ENCODE data around the gene TWF2.
A peak's percentile ranks its signal among the peaks of the same experiment; 100 is the strongest.

TWF2 gene

DNA sequence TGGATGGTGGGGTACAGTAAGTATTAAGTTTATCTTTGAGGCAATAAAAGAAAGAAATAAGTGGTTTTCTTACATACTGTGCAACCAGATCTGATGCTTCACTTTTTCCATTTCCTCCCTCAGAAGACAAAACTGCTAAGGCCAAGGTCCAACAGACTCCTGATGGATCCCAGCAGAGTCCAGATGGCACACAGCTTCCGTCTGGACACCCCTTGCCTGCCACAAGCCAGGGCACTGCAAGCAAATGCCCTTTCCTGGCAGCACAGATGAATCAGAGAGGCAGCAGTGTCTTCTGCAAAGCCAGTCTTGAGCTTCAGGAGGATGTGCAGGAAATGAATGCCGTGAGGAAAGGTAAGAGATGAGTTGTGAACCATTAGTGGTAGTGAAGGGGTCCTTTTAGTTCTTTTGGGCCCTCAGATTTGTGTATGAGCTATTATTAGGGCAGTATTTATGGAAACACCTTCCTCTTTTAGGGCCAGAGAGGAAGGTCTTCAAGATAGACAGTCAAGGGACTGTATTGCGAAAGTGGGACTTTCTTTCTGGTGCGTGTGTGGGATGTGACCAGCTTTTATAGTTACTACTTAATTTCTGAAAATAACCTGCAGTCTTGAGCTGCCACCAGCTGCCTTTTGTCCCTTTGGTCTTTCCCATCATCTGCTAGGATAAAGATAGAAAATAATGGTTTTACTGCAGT lies 36.4 kb downstream of the TWF2 start:
- Histone ChIP-seq H3K27me3 (ENCODE audit: control insufficient read depth, insufficient read depth, low read length) (no peaks in the 10 kb centered on the region), H3K36me3 (ENCODE audit: control insufficient read depth, insufficient read depth, low read length) (peaks cover 30% of the 10 kb centered on the region), H3K4me1 (ENCODE audit: control insufficient read depth, insufficient read depth, low read length) (peaks cover 39% of the 10 kb centered on the region), H3K4me3 (ENCODE audit: low read length) (no peak overlapping the region), H3K9ac (ENCODE audit: low read length) (no peak overlapping the region), H3K9me3 (ENCODE audit: control insufficient read depth, low read length) (no peaks in the 10 kb centered on the region)

DNA sequence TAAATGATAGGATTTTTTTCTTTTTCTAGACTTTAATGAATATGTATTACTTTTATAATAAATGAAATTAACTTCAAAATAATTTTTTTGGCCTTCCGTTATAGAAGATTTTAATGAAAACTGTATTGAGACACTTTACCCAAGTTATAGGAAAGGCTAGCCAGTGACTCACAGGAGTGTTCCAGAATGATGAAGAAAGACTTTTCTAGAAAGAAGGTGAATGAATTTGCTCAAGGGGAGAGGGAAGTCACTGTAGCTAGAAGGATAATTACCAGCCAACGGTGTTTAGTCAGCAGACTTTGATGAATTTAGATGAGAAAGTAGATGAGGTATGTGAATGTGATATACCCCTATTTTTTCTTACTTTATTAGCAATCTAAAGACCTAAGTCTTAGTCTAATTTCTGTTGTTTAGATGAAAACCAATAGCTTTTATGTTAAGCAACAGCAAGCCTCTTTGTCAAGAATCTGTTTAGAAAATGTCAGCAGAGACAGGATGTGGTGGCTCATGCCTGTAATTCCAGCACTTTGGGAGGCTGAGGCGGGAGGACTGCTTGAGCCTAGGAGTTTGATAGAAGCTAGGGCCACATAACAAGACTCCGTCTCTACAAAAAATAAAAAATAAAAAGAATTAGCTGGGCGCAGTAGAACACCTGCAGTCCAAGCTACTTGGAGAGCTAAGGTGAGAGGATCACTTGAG lies 37.8 kb downstream of the TWF2 start:
- Histone ChIP-seq H3K27me3 (ENCODE audit: control insufficient read depth, insufficient read depth, low read length) (no peaks in the 10 kb centered on the region), H3K4me1 (ENCODE audit: control insufficient read depth, insufficient read depth, low read length) (peaks cover 53% of the 10 kb centered on the region), H3K36me3 (ENCODE audit: control insufficient read depth, insufficient read depth, low read length) (peaks cover 30% of the 10 kb centered on the region), H3K4me3 (ENCODE audit: low read length) (no peak overlapping the region), H3K9ac (ENCODE audit: low read length) (no peak overlapping the region), H3K9me3 (ENCODE audit: control insufficient read depth, low read length) (no peaks in the 10 kb centered on the region)

DNA sequence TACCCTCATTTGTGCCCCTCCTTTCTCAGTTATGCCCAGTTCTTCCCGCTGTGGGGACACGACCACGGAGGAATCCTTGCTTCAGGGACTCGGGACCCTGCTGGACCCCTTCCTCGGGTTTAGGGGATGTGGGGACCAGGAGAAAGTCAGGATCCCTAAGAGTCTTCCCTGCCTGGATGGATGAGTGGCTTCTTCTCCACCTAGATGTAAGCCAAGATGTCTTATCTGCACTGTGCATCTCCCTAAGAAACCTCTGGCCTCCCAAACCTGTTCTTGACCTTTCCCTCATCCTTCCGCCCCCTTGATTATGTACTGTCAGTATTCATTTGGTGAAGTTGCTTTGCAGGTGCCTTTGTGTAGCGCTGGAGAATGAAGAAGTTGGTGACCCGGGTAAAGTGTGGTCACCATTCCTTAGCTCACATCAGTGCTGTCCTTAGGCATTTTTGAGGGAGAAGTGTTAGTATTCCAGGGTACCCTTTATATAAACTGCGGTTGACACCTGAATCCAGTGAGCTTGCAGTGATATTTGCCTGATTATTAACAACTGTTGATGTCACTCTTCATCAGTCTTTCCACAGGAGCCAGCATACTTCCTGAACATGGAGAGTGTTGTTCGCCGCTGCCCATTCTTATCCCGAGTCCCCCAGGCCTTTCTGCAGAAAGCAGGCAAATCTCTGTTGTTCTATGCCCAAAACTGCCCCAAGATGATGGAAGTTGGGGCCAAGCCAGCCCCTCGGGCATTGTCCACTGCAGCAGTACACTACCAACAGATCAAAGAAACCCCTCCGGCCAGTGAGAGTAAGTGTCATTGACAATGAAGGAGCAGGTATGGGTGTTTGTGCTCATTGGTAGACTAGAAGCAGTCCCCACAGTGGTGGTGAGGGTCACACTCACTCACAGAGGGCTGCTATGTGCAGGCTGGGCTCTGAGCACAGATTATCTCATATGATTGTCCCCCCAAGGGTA lies 40.0 kb downstream of the TWF2 start:
- no peaks in the 10 kb centered on the region for H3K9me3 ChIP-seq (ENCODE audit: control insufficient read depth, low read length)
- no peaks in the 10 kb centered on the region for H3K27me3 ChIP-seq (ENCODE audit: control insufficient read depth, insufficient read depth, low read length)
- peak overlapping the region; percentile 85 for H3K4me3 ChIP-seq (ENCODE audit: low read length)
- H3K36me3 ChIP-seq (ENCODE audit: control insufficient read depth, insufficient read depth, low read length) = peaks cover 13% of the 10 kb centered on the region
- H3K4me1 ChIP-seq (ENCODE audit: control insufficient read depth, insufficient read depth, low read length) = peaks cover 64% of the 10 kb centered on the region
- H3K9ac ChIP-seq (ENCODE audit: low read length) = peak overlapping the region; percentile 93

DNA sequence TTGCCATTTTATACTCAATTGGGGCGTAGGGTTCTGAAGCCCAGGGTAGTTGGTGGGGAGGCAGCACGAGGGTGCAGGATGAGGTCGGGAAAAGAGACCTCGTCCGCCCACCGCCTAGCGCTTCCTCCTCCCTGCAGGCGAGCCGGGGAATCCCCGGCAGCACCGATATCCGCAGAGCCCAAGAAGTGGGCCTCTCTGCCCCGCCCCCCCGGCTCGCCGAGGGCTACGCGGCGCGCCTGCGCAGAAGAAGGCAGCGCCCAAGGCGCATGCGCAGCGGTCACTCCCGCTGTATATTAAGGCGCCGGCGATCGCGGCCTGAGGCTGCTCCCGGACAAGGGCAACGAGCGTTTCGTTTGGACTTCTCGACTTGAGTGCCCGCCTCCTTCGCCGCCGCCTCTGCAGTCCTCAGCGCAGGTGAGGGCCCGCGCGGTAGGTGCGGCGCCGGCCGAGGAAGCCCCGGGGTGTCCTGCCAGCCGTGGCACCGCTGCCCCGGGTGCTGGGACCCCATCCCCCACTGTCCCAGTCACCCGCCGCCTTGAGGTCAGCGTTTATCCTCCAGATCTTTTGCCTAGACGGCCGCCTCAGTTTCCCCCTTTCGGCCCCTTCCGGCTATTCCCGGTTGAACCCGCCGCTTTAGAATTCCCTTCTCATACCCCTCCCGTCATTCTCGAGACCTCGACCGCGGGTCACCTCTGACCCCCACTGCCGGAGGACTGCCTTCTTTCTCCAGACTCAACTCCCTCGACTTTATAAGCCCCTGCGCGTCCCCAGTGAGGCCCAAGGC lies 40.9 kb downstream of the TWF2 start, which contains the start of gene ALAS1:
ALAS1 (plus strand) TSS at position 319 of the 784 bp plus-strand sequence. CDS start 1,082 bp downstream, outside the sequence.
- Histone ChIP-seq H3K27me3 (ENCODE audit: control insufficient read depth, insufficient read depth, low read length) (no peaks in the 10 kb centered on the region), H3K4me3 (ENCODE audit: low read length) (peak within 1 kb of the TSS; percentile 85), H3K36me3 (ENCODE audit: control insufficient read depth, insufficient read depth, low read length) (peaks cover 10% of the 10 kb centered on the region), H3K4me1 (ENCODE audit: control insufficient read depth, insufficient read depth, low read length) (peaks cover 62% of the 10 kb centered on the region), H3K9me3 (ENCODE audit: control insufficient read depth, low read length) (no peaks in the 10 kb centered on the region), H3K9ac (ENCODE audit: low read length) (peak within 1 kb of the TSS; percentile 93)

DNA sequence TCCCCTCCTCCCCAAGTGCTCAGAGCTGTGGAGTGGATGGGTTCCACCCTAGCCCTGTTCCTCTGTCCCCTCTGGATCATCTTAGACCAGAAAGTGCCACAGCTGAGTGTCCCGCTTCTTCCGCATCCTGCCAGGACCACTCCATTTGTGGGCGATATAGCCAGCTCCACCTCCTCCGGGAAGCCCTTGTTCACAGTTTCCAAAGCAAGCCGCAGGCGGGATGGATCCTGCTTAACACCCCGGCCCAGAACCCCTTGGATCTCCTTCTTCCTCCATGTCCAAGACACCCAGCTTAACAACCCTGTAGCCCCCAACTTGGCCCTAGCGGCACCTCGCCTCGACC lies 41.5 kb downstream of the TWF2 start:
- H3K9ac ChIP-seq (ENCODE audit: low read length) = peak overlapping the region; percentile 93
- no peaks in the 10 kb centered on the region for H3K27me3 ChIP-seq (ENCODE audit: control insufficient read depth, insufficient read depth, low read length)
- no peaks in the 10 kb centered on the region for H3K9me3 ChIP-seq (ENCODE audit: control insufficient read depth, low read length)
- peaks cover 60% of the 10 kb centered on the region for H3K4me1 ChIP-seq (ENCODE audit: control insufficient read depth, insufficient read depth, low read length)
- peak overlapping the region; percentile 85 for H3K4me3 ChIP-seq (ENCODE audit: low read length)
- H3K36me3 ChIP-seq (ENCODE audit: control insufficient read depth, insufficient read depth, low read length) = peaks cover 7% of the 10 kb centered on the region

DNA sequence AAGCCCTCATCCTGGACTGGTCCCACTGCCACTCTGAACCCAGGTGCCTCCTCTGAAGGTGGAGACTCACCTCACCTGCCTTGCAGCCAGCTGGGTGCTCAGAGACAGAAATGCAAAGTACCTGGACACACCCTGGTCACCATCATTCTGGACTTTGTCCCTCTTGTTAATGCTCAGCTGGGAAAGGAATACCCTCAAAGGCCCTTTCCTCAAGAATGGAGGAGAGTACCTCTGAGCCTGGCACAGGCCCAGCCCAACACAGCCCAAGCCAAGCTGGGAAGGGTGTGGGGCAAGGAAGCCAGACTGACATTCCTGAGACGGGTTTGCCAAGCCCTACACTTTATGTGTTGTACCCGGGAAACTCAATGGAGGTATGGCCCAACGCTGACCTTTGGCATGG lies 42.0 kb downstream of the TWF2 start:
- H3K4me3 ChIP-seq (ENCODE audit: low read length) = peak overlapping the region; percentile 85
- H3K4me1 ChIP-seq (ENCODE audit: control insufficient read depth, insufficient read depth, low read length) = peaks cover 58% of the 10 kb centered on the region
- H3K27me3 ChIP-seq (ENCODE audit: control insufficient read depth, insufficient read depth, low read length) = no peaks in the 10 kb centered on the region
- no peaks in the 10 kb centered on the region for H3K9me3 ChIP-seq (ENCODE audit: control insufficient read depth, low read length)
- peak overlapping the region; percentile 93 for H3K9ac ChIP-seq (ENCODE audit: low read length)
- peaks cover 5% of the 10 kb centered on the region for H3K36me3 ChIP-seq (ENCODE audit: control insufficient read depth, insufficient read depth, low read length)

DNA sequence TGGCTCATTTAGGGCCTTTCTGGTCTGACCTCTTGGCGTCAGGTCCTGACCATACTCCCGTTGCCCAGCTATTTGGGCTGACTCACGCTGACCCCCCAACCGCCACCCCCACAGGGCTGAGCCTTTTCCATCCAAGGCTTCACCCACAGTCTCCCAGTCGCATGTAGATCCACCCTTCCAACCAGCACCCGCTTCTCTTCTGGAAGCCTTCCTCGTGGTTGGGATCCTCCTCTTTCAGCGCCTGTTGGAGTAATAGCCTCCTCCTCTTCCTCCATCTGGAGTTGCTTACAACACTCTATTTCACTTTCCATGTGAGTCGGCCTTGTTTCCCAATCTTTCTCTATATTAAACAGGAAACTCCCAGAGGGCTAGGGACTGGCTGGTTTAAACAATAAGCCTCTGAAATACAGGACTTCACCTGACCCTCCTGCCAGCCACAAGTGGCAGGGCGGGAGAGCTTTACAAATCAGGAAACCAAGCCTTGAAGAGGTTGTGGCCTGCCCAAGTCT lies 43.1 kb downstream of the TWF2 start:
- peaks cover 5% of the 10 kb centered on the region for H3K36me3 ChIP-seq (ENCODE audit: control insufficient read depth, insufficient read depth, low read length)
- no peak overlapping the region for H3K4me3 ChIP-seq (ENCODE audit: low read length)
- peaks cover 62% of the 10 kb centered on the region for H3K4me1 ChIP-seq (ENCODE audit: control insufficient read depth, insufficient read depth, low read length)
- no peaks in the 10 kb centered on the region for H3K9me3 ChIP-seq (ENCODE audit: control insufficient read depth, low read length)
- no peak overlapping the region for H3K9ac ChIP-seq (ENCODE audit: low read length)
- H3K27me3 ChIP-seq (ENCODE audit: control insufficient read depth, insufficient read depth, low read length) = no peaks in the 10 kb centered on the region

DNA sequence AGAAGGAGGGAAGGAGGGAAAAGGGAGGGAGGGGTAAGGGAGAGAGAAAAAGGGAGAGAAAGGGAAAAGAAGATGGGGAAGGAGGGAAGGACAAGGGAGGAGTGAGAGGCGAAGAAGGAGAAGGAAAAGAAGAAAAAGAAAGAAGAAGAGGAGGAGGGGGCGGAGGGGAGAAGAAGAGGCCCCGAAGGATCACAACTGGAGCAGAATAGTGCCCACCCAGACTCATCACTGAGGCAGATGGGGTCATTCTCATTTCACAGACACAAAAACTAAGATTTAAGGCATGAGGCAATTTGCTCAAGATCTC lies 43.7 kb downstream of the TWF2 start:
- peaks cover 5% of the 10 kb centered on the region for H3K36me3 ChIP-seq (ENCODE audit: control insufficient read depth, insufficient read depth, low read length)
- no peak overlapping the region for H3K4me3 ChIP-seq (ENCODE audit: low read length)
- H3K4me1 ChIP-seq (ENCODE audit: control insufficient read depth, insufficient read depth, low read length) = peaks cover 66% of the 10 kb centered on the region

DNA sequence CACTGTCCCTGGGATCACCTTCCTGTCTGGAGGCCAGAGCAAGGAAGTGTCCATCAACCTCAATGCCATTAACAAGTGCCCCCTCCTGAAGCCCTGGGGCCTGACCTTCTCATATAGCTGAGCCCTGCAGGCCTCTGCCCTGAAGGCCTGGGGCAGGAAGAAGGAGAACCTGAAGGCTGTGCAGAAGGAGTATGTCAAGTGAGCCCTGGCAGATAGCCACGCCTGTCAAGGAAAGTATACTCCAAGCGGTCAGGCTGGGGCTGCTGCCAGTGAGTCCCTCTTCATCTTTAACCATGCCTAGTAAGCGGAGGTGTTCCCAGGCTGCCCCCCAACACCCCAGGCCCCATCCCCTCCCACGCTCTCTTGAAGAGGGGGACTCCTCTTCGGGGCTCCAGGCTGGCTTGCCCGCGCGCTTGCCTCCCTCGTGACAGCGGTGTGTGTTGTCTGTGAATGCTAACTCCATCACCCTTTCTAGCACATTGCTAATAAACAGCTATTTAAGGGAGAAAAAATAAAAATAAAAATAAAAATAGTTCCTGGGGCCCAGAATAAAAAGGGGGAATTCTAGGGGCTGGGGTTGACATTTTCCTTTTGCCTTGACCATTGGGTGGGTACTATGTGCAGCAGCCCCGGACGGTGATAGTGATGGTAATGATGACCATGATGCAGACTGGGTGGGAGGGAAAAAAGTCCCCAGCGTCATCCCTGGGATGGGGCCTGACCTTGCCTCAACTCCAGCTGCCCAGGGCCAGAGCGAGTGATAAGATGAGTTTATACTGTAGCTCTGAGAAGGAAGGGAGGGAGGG lies 44.3 kb downstream of the TWF2 start:
- Histone ChIP-seq H3K9ac (ENCODE audit: low read length) (no peak overlapping the region), H3K27me3 (ENCODE audit: control insufficient read depth, insufficient read depth, low read length) (no peaks in the 10 kb centered on the region), H3K4me1 (ENCODE audit: control insufficient read depth, insufficient read depth, low read length) (peaks cover 66% of the 10 kb centered on the region), H3K4me3 (ENCODE audit: low read length) (no peak overlapping the region), H3K9me3 (ENCODE audit: control insufficient read depth, low read length) (no peaks in the 10 kb centered on the region), H3K36me3 (ENCODE audit: control insufficient read depth, insufficient read depth, low read length) (peaks cover 5% of the 10 kb centered on the region)

More for the DNA sequence above, 43.7 kb downstream of the TWF2 start:
- no peaks in the 10 kb centered on the region for H3K9me3 ChIP-seq (ENCODE audit: control insufficient read depth, low read length)
- H3K27me3 ChIP-seq (ENCODE audit: control insufficient read depth, insufficient read depth, low read length) = no peaks in the 10 kb centered on the region
- no peak overlapping the region for H3K9ac ChIP-seq (ENCODE audit: low read length)

DNA sequence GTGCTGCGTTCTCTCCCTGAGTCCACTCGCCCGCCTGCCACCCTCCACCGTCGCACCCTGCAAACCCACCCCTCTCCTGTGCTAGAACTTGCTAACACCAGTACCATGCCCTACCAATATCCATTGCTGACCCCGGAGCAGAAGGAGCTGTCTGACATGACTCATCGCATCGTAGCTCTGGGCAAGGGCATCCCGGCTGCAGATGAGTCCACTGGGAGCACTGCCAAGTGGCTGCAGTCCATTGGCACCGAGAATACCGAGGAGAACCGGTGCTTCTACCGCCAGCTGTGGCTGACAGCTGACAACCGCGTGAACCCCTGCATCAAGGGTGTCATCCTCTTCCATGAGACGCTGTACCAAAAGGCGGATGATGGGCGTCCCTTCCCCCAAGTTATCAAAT lies 45.9 kb downstream of the TWF2 start:
- no peak overlapping the region for H3K4me3 ChIP-seq (ENCODE audit: low read length)
- peaks cover 68% of the 10 kb centered on the region for H3K4me1 ChIP-seq (ENCODE audit: control insufficient read depth, insufficient read depth, low read length)
- H3K9me3 ChIP-seq (ENCODE audit: control insufficient read depth, low read length) = no peaks in the 10 kb centered on the region
- no peaks in the 10 kb centered on the region for H3K36me3 ChIP-seq (ENCODE audit: control insufficient read depth, insufficient read depth, low read length)
- H3K27me3 ChIP-seq (ENCODE audit: control insufficient read depth, insufficient read depth, low read length) = no peaks in the 10 kb centered on the region
- no peak overlapping the region for H3K9ac ChIP-seq (ENCODE audit: low read length)

DNA sequence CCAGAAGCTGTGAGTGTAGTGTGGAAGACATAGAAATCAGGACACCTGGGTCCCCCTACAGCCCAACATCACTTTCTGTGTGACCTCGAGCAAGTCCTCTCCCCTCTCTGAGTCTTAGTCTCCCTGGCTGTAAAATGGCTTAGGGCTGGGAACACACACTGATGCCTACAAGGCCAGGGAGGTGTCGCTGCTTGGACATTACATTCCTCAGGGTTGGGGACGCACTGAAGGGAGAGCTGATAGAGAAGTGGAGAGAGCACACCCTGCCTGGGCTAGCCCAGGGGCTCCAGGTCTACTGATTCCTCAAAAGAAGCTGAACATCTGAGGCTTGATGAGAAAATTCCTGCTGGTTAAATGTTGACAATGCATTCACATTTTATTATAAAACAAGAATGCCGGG lies 47.3 kb downstream of the TWF2 start:
- Histone ChIP-seq H3K36me3 (ENCODE audit: control insufficient read depth, insufficient read depth, low read length) (no peaks in the 10 kb centered on the region), H3K4me1 (ENCODE audit: control insufficient read depth, insufficient read depth, low read length) (peaks cover 56% of the 10 kb centered on the region), H3K9me3 (ENCODE audit: control insufficient read depth, low read length) (no peaks in the 10 kb centered on the region)

More for the DNA sequence above, 47.3 kb downstream of the TWF2 start:
- H3K27me3 ChIP-seq (ENCODE audit: control insufficient read depth, insufficient read depth, low read length) = no peaks in the 10 kb centered on the region
- no peak overlapping the region for H3K4me3 ChIP-seq (ENCODE audit: low read length)
- no peak overlapping the region for H3K9ac ChIP-seq (ENCODE audit: low read length)
